HG02642 (cell line): ENCODE measurements around the gene TSHZ1.

ENCODE experiments used
- ATAC-seq: cut with Tn5 transposase; IDR thresholded peaks from one replicate; pipeline ENCODE4 v1.9.1; 2021; ENCODE audit warnings: mild to moderate bottlenecking; ENCODE audit not compliant: unreplicated experiment, poor library complexity

TSHZ1 gene

GRCh38 chr18:75206452-75207309 is 3.9 kb upstream of the TSHZ1 start:
- ATAC-seq = no peak

- ATAC-seq = no peak
Measured at GRCh38 chr18:75207310-75208154, 3.1 kb upstream of the TSHZ1 start.

GRCh38 chr18:75208155-75208835 is 2.3 kb upstream of the TSHZ1 start:
- ATAC-seq = peak; percentile 10

- peak; percentile 20 for ATAC-seq
Measured at GRCh38 chr18:75208836-75209128, 1.8 kb upstream of the TSHZ1 start.

GRCh38 chr18:75209129-75209950 is 1.3 kb upstream of the TSHZ1 start, which contains the start of gene PTGR3:
TSS of gene PTGR3 (minus strand) at chr18:75209139. CDS start at chr18:75209058, 81 bp downstream.
- peak; percentile 50 for ATAC-seq

GRCh38 chr18:75209951-75210258 is 692 bp upstream of the TSHZ1 start:
- ATAC-seq = no peak

- ATAC-seq = no peak
Measured at GRCh38 chr18:75211002-75211621, 515 bp downstream of the TSHZ1 start.

GRCh38 chr18:75211626-75211952 is 992 bp downstream of the TSHZ1 start:
- ATAC-seq = no peak

- no peak for ATAC-seq
Measured at GRCh38 chr18:75211953-75212750, 1.6 kb downstream of the TSHZ1 start.

GRCh38 chr18:75212751-75213090 is 2.1 kb downstream of the TSHZ1 start:
- no peak for ATAC-seq

- ATAC-seq = no peak
Measured at GRCh38 chr18:75213611-75214331, 3.2 kb downstream of the TSHZ1 start.

- ATAC-seq = no peak
Measured at GRCh38 chr18:75214332-75214690, 3.7 kb downstream of the TSHZ1 start.

- ATAC-seq = no peak
Measured at GRCh38 chr18:75214766-75215510, 4.3 kb downstream of the TSHZ1 start.

GRCh38 chr18:75215663-75216062 is 5.1 kb downstream of the TSHZ1 start:
- ATAC-seq = no peak

GRCh38 chr18:75216212-75216910 is 5.8 kb downstream of the TSHZ1 start:
- no peak for ATAC-seq

- no peak for ATAC-seq
Measured at GRCh38 chr18:75216911-75217689, 6.5 kb downstream of the TSHZ1 start.
